Pancreas (tissue), 10 donors: ENCODE data around the gene PLCB2. TPM values are rescaled to one million over a fixed set of nuclear protein-coding genes. Genes with fewer than 3 reads are reported as not detected.

Experiments
- ATAC-seq, 4 donors: fragments of 200-7000 bp; cut with Tn5 transposase; one replicate each; pipeline versions ENCODE4 v1.8.0 to v1.9.1; 2020; ENCODE audit warnings: mild to moderate bottlenecking in 4 of 4, moderate library complexity in 4 of 4
- DNase-seq, 6 donors: peaks; one replicate each; pipeline ENCODE4 v3.0.0-alpha.2; 2020
- FAIRE-seq: peaks from 2 replicates; lab custom pipeline; 2012; peaks lifted over from hg19 to GRCh38; lab: Jason Lieb, UNC
- H3K27ac ChIP-seq, 4 donors: fragments of 200-600 bp; sonication (generic); 1 replicate in 3 of 4; 2 replicates in 1 of 4; pipeline versions ENCODE4 v1.5.0 to v1.8.0; 2020
- H3K27me3 ChIP-seq, 4 donors: fragments of 200-600 bp; one replicate each; pipeline ENCODE4 v1.8.0; 2021
- H3K36me3 ChIP-seq, 3 donors: fragments of 200-600 bp; sonication (generic) in 1 of 3; one replicate each; pipeline versions ENCODE4 v1.5.0 to v1.8.0; 2020 to 2021
- H3K4me1 ChIP-seq, 3 donors: fragments of 200-600 bp; one replicate each; pipeline ENCODE4 v1.8.0; 2021
- H3K4me3 ChIP-seq, 4 donors: fragments of 200-600 bp; sonication (generic) in 2 of 4; one replicate each; pipeline versions ENCODE4 v1.5.0 to v1.8.0; 2020 to 2021
- H3K9me3 ChIP-seq, 4 donors: fragments of 200-600 bp; one replicate each; pipeline ENCODE4 v1.8.0; 2021
- WGBS, 2 donors: extraction: QIAGEN DNeasy Blood & Tissue Kit; methylation state at CpG; one replicate each; pipeline ENCODE4 v1.1.7; 2013; 5-methylcytosine and 5-hydroxymethylcytosine counted together
- intact Hi-C, 3 donors: fragments of 100-400 bp; cut with DNase I; formaldehyde crosslinking; loops; one replicate each; pipeline versions ENCODE4 v1.11.1 to v1.14.2; 2022
- polyA plus RNA-seq, 2 donors: library from polyadenylated mRNA; stranded (reverse); fragments of 200-250 nt; gene quantifications; one replicate each; pipeline ENCODE4 v1.2.3, GENCODE V29; 2013
- total RNA-seq, 6 donors: library from RNA; stranded (reverse); fragmentation: NEBNext Ultra II Directional in 4 of 6; extraction: Animal tissue kit (Norgen Biotek cat#: 25700) in 4 of 6; gene quantifications; one replicate each; pipeline versions ENCODE4 v1.2.1 to v1.2.4, GENCODE V29; 2021 to 2023
- TF ChIP-seq, protein P1 (sequence below), 4 donors: fragments of 200-600 bp; sonication (generic) in 3 of 4; IDR thresholded peaks; one replicate each; pipeline versions ENCODE4 v1.5.0 to v1.8.0; 2021; ENCODE audit warnings: antibody characterized with exemption in 4 of 4
- donor health status: healthy with polysubstance abuse.
- donor health status: DM: no; HTN: no; CAD: no; lungs with moderate emphysema.
- donor health status: DM: no; HTN: no; CAD: no.
- donor health status: control.
- donor health status: control.
- donor health status: Bipolar disorder and iron deficiency.
- donor health status: DM: yes; HTN: yes; CAD: no.
- donor health status: DM: no; HTN: no; CAD: no.
- donor health status: DM: no; HTN: no; CAD: no.
- donor health status: DM: yes; HTN: yes; CAD: no.

The PLCB2 gene
- total and polyA plus RNA-seq, 8 donors = 0.94 to 23.5 (median 5.7) TPM

DNA sequence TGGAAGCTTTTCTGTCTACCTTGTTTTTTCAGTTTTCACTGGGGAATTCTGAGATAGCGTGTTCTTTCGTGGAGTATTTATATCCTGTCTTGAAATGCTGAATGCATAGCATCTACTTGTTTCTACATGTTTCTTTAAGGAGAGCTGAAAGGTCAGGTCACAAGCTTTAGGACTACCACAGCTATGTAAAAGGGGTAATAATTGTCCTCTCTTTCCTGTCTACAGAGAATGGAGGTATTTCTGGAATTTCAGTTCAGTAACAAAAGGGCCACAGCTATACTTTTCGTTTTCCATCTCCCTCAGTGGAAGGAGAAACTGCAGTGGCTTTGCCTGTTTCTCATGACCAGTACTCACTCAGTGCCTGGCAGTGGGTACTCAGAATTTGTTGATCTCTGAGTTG is 20.4 kb upstream of the PLCB2 start:
- intact Hi-C loops = no loop called here

DNA sequence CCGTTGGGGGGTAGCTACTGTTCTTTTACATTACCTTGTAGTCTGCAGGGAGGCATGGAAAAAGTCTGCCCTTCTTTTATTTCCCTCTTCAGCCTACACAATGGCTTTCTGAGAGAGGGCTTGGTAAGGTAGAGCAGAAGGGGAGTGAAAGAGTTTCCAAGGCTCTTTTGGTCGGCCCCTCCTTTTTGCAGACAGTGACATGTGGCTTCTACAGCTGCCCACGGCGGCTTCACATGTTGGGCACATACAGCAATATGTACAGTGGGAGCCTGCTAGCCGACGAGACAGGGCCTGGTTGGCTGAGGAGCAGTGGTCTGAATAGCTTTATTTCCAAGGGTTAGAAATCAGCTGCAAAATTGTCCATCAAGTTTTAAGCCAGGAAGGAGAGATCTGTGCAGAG is 19.7 kb upstream of the PLCB2 start:
- WGBS, 2 donors = 75 to 76% methylated on average over 6 of the region's 6 CpGs
- DNase-seq (no peak), FAIRE-seq (no peak), ATAC-seq (no peak)
- H3K4me1 ChIP-seq = peaks cover 9 to 14% (median 12%) of the 10 kb centered on the region in 3 donors
- TF ChIP-seq, protein P1, sequence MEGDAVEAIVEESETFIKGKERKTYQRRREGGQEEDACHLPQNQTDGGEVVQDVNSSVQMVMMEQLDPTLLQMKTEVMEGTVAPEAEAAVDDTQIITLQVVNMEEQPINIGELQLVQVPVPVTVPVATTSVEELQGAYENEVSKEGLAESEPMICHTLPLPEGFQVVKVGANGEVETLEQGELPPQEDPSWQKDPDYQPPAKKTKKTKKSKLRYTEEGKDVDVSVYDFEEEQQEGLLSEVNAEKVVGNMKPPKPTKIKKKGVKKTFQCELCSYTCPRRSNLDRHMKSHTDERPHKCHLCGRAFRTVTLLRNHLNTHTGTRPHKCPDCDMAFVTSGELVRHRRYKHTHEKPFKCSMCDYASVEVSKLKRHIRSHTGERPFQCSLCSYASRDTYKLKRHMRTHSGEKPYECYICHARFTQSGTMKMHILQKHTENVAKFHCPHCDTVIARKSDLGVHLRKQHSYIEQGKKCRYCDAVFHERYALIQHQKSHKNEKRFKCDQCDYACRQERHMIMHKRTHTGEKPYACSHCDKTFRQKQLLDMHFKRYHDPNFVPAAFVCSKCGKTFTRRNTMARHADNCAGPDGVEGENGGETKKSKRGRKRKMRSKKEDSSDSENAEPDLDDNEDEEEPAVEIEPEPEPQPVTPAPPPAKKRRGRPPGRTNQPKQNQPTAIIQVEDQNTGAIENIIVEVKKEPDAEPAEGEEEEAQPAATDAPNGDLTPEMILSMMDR (IDR thresholded peaks at IDR 0.05) = no peak
- H3K27ac ChIP-seq = no peak overlapping the region
- H3K4me3 ChIP-seq = no peak overlapping the region
- no peaks in the 10 kb centered on the region for H3K36me3 ChIP-seq
- no peaks in the 10 kb centered on the region for H3K9me3 ChIP-seq
- intact Hi-C loops = no loop called here
- H3K27me3 ChIP-seq = no peaks in the 10 kb centered on the region

More for the DNA sequence above, 20.4 kb upstream of the PLCB2 start:
- FAIRE-seq (no peak), DNase-seq (no peak), ATAC-seq (no peak)
- Histone ChIP-seq H3K27ac (peak overlapping the region in 1 of 4 donors; percentile 3), H3K4me3 (no peak overlapping the region), H3K27me3 (no peaks in the 10 kb centered on the region), H3K4me1 (peaks cover 9 to 14% (median 9%) of the 10 kb centered on the region in 3 donors), H3K9me3 (no peaks in the 10 kb centered on the region), H3K36me3 (no peaks in the 10 kb centered on the region)
- TF ChIP-seq, protein P1 (IDR thresholded peaks at IDR 0.05) = no peak
- WGBS, 2 donors = 70 to 83% methylated on average over 3 of the region's 3 CpGs

DNA sequence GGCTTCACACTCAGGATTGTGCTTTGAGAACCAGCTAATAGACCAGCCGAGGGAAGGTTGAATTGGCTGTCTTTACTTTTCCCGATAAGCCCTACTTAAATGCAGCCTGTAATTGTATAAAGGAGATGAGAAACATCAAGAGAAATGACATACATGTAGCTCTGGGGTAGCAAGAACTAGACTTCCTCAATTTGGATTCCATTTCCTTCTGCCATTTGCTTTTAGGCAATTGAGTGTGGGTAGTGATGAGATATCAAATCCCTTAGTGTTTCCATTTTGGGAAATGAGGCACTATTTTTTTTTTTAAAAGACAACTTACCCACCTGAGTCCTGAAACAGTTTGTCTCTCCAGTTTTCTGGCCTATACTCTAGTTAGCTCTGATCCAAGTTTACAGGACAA is 18.0 kb upstream of the PLCB2 start:
- FAIRE-seq (no peak), ATAC-seq (no peak)
- WGBS, 2 donors = 95 to 97% methylated on average over 2 of the region's 2 CpGs

DNA sequence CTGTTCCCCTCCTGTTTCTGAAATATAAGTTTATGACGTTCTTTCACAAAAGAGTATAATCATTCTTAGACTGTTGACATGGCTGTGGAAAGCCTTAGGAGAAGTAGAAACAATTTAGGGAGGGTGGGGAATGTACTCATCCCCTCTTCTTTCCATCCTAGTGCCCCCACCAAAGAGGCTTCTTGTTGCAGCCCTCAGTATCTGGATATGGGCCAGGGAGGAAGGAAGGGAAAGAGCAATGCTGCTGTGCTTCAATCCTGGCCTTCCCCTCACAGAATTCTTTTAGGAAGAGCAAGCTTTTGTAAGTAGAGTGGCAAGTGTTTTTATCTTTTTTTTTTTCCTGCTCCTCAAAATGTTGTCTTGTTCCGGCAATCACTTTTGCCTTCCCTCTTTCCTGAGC is 17.5 kb upstream of the PLCB2 start:
- peak overlapping the region in 2 of 4 donors; percentile 81 to 86 for H3K4me3 ChIP-seq
- H3K9me3 ChIP-seq = no peaks in the 10 kb centered on the region
- intact Hi-C loops = no loop called here
- H3K27ac ChIP-seq = no peak overlapping the region
- peaks cover 9 to 18% (median 12%) of the 10 kb centered on the region in 3 donors for H3K4me1 ChIP-seq
- ATAC-seq = no peak
- TF ChIP-seq, protein P1 (IDR thresholded peaks at IDR 0.05) = no peak
- 66% methylated on average over 2 of the region's 2 CpGs for WGBS, 2 donors
- no peaks in the 10 kb centered on the region for H3K27me3 ChIP-seq
- no peak for FAIRE-seq
- H3K36me3 ChIP-seq = no peaks in the 10 kb centered on the region
- no peak for DNase-seq

More for the DNA sequence above, 18.0 kb upstream of the PLCB2 start:
- no peak for DNase-seq
- no peaks in the 10 kb centered on the region for H3K27me3 ChIP-seq
- intact Hi-C loops = no loop called here
- no peaks in the 10 kb centered on the region for H3K36me3 ChIP-seq
- H3K9me3 ChIP-seq = no peaks in the 10 kb centered on the region
- peak overlapping the region in 1 of 4 donors; percentile 86 for H3K4me3 ChIP-seq
- H3K4me1 ChIP-seq = peaks cover 9 to 15% (median 12%) of the 10 kb centered on the region in 3 donors
- no peak overlapping the region for H3K27ac ChIP-seq
- TF ChIP-seq, protein P1 (IDR thresholded peaks at IDR 0.05) = no peak
